Esophagus squamous epithelium (tissue), 4 donors: ENCODE data around the gene MPP7.

Source experiments
- POLR2A ChIP-seq, 4 donors: fragments of 450-650 bp; IDR thresholded peaks; one replicate each; pipeline ENCODE4 v1.6.1; 2017; ENCODE audit warnings: antibody characterized with exemption in 4 of 4, mild to moderate bottlenecking in 4 of 4, moderate library complexity in 3 of 4
- TF ChIP-seq, protein P1 (sequence below), 6 experiments: fragments of 450-650 bp in 4 of 6; fragments of 200-600 bp in 2 of 6; sonication (generic) in 2 of 6; IDR thresholded peaks; one replicate each; pipeline ENCODE4 v1.5.1; 2016 to 2019; ENCODE audit warnings: antibody characterized with exemption in 6 of 6, mild to moderate bottlenecking in 4 of 6, moderate library complexity in 4 of 6

DNA sequence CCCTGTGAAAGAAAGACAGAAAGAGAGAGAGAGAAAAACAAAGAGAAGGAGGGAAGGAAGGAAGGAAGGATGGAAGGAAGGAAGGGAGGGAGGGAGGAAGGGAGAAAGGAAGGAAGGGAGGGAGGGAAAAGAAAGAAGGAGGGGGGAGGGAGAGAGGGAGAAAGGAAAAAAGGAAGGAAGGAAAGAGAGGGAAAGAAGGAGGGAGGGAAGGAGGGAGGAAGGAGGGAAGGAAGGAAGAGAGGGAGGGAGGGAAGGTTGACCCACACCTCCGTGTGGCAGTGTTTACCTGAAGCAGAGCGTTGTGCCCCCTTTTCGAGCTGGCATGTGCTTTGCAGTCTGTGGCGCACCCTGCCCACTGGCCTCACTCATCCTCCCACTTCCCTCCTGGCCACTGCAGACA is 12.3 kb upstream of the MPP7 start:
- TF ChIP-seq, protein P1, sequence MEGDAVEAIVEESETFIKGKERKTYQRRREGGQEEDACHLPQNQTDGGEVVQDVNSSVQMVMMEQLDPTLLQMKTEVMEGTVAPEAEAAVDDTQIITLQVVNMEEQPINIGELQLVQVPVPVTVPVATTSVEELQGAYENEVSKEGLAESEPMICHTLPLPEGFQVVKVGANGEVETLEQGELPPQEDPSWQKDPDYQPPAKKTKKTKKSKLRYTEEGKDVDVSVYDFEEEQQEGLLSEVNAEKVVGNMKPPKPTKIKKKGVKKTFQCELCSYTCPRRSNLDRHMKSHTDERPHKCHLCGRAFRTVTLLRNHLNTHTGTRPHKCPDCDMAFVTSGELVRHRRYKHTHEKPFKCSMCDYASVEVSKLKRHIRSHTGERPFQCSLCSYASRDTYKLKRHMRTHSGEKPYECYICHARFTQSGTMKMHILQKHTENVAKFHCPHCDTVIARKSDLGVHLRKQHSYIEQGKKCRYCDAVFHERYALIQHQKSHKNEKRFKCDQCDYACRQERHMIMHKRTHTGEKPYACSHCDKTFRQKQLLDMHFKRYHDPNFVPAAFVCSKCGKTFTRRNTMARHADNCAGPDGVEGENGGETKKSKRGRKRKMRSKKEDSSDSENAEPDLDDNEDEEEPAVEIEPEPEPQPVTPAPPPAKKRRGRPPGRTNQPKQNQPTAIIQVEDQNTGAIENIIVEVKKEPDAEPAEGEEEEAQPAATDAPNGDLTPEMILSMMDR (IDR thresholded peaks at IDR 0.05): no peak
- no peak for TF ChIP-seq POLR2A (IDR thresholded peaks at IDR 0.05)
